HFFc6 (cell line): Measurements from ENCODE around the gene POLR1E. TPM values are rescaled to one million over a fixed set of nuclear protein-coding genes. Genes with fewer than 3 reads are reported as not detected.

Experiments used
- DNase-seq: peaks from one replicate; pipeline ENCODE4 v3.0.0-alpha.2; 2018
- H3K27ac Mint-ChIP-seq: 2 replicates; pipeline ENCODE4 v1.8.0; 2020; ENCODE audit warnings: mild to moderate bottlenecking, mixed read lengths
- H3K27me3 Mint-ChIP-seq: 2 replicates; pipeline ENCODE4 v1.8.0; 2021; ENCODE audit warnings: mild to moderate bottlenecking, moderate library complexity, mixed read lengths; ENCODE audit not compliant: insufficient read depth
- H3K36me3 Mint-ChIP-seq: 2 replicates; pipeline ENCODE4 v1.8.0; 2021; ENCODE audit warnings: low read depth, mixed read lengths
- H3K4me1 Mint-ChIP-seq: 2 replicates; pipeline ENCODE4 v1.8.0; 2020; ENCODE audit warnings: low read depth, mixed read lengths
- H3K4me3 Mint-ChIP-seq: 2 replicates; pipeline ENCODE4 v1.8.0; 2020; ENCODE audit warnings: mild to moderate bottlenecking, moderate library complexity, mixed read lengths
- H3K9me3 Mint-ChIP-seq: 2 replicates; pipeline ENCODE4 v1.8.0; 2020; ENCODE audit warnings: mild to moderate bottlenecking, mixed read lengths
- total RNA-seq, 6 experiments: library from RNA; stranded (reverse); fragmentation: NEBNext Ultra II Directional; extraction: Animal tissue kit (Norgen Biotek cat#: 25700); gene quantifications; 2 replicates in 1 of 6; 3 replicates in 5 of 6; pipeline ENCODE4 v1.2.3, GENCODE V29; 2021
- TF ChIP-seq, protein P1 (sequence below): fragments of 200-600 bp; sonication (generic); IDR thresholded peaks from 2 replicates; pipeline ENCODE4 v1.5.0; 2021; ENCODE audit warnings: antibody characterized with exemption, mild to moderate bottlenecking

Gene POLR1E
- total RNA-seq, 6 experiments from 2014 or later, result 31.0 to 38.5 (median 33.7) TPM

- TF ChIP-seq, protein P1, sequence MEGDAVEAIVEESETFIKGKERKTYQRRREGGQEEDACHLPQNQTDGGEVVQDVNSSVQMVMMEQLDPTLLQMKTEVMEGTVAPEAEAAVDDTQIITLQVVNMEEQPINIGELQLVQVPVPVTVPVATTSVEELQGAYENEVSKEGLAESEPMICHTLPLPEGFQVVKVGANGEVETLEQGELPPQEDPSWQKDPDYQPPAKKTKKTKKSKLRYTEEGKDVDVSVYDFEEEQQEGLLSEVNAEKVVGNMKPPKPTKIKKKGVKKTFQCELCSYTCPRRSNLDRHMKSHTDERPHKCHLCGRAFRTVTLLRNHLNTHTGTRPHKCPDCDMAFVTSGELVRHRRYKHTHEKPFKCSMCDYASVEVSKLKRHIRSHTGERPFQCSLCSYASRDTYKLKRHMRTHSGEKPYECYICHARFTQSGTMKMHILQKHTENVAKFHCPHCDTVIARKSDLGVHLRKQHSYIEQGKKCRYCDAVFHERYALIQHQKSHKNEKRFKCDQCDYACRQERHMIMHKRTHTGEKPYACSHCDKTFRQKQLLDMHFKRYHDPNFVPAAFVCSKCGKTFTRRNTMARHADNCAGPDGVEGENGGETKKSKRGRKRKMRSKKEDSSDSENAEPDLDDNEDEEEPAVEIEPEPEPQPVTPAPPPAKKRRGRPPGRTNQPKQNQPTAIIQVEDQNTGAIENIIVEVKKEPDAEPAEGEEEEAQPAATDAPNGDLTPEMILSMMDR, result no peak
- Mint-ChIP-seq H3K27me3 (no peaks in the 10 kb centered on the region; the same call in 1 of the 2 replicates), H3K4me3 (no peak overlapping the region), H3K9me3 (no peaks in the 10 kb centered on the region), H3K27ac (no peak overlapping the region), H3K4me1 (no peaks in the 10 kb centered on the region), H3K36me3 (peaks cover 4% of the 10 kb centered on the region; the same call in 1 of the 2 replicates)
- no peak for DNase-seq
Measured at GRCh38 chr9:37517923-37518322, 32.2 kb downstream of the POLR1E start.

GRCh38 chr9:37520641-37521040 lies 34.9 kb downstream of the POLR1E start:
- no peak overlapping the region for H3K4me3 Mint-ChIP-seq
- DNase-seq, result no peak
- no peak overlapping the region for H3K27ac Mint-ChIP-seq
- H3K27me3 Mint-ChIP-seq, result no peaks in the 10 kb centered on the region; the same call in 1 of the 2 replicates
- no peaks in the 10 kb centered on the region for H3K9me3 Mint-ChIP-seq
- H3K4me1 Mint-ChIP-seq, result no peaks in the 10 kb centered on the region
- peaks cover 16% of the 10 kb centered on the region for H3K36me3 Mint-ChIP-seq
- TF ChIP-seq, protein P1, result peak; percentile 24; the same call in 1 of the 2 replicates

- DNase-seq, result no peak
- TF ChIP-seq, protein P1, result no peak
- H3K36me3 Mint-ChIP-seq, result peaks cover 21% of the 10 kb centered on the region
- H3K27me3 Mint-ChIP-seq, result no peaks in the 10 kb centered on the region
- H3K9me3 Mint-ChIP-seq, result no peaks in the 10 kb centered on the region
- no peak overlapping the region for H3K27ac Mint-ChIP-seq
- no peaks in the 10 kb centered on the region for H3K4me1 Mint-ChIP-seq
- H3K4me3 Mint-ChIP-seq, result no peak overlapping the region
Measured at GRCh38 chr9:37521111-37521510, 35.4 kb downstream of the POLR1E start.

GRCh38 chr9:37522971-37523370 lies 37.2 kb downstream of the POLR1E start:
- TF ChIP-seq, protein P1, result no peak
- no peaks in the 10 kb centered on the region for H3K4me1 Mint-ChIP-seq
- no peak overlapping the region for H3K27ac Mint-ChIP-seq
- H3K27me3 Mint-ChIP-seq, result no peaks in the 10 kb centered on the region
- peaks cover 30% of the 10 kb centered on the region for H3K36me3 Mint-ChIP-seq
- H3K4me3 Mint-ChIP-seq, result no peak overlapping the region
- no peak for DNase-seq
- no peaks in the 10 kb centered on the region for H3K9me3 Mint-ChIP-seq

DNA sequence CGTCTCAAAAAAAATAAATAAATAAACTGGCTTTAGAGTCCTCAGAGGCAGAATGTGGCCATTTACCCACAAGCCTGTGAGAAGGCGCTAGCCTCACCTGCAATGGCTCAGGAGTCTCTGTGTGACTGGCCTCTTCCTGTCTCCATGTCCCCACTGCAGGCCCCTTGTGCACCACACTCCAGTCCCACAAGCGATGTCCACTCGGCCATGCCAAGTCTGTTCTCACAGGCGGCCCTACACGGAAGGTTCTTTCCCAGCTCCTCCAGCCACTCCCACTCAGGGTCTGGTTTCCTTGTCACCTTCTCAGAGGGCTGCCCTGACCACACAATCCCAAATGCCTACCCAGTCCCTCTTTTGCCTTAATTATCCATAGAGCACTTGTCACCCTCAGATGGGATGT lies 38.2 kb downstream of the POLR1E start:
- no peak for DNase-seq
- Mint-ChIP-seq H3K27ac (no peak overlapping the region), H3K9me3 (no peaks in the 10 kb centered on the region), H3K36me3 (peaks cover 32% of the 10 kb centered on the region), H3K27me3 (no peaks in the 10 kb centered on the region; the same call in 1 of the 2 replicates), H3K4me1 (no peaks in the 10 kb centered on the region), H3K4me3 (no peak overlapping the region)
- TF ChIP-seq, protein P1, result no peak
